HAP-1 (cell line): Measurements from ENCODE around the gene USP22.

ENCODE experiments used
- DNase-seq, 2 experiments: peaks; one replicate each; pipeline ENCODE4 v3.0.0-alpha.2; 2016 to 2020; ENCODE audit warnings: low spot score in 2 of 2
- H3K27me3 ChIP-seq: fragments of 250-450 bp; sonication (Bioruptor Pico); 2 replicates; pipeline ENCODE4 v1.5.1; 2020; ENCODE audit warnings: low read depth, mild to moderate bottlenecking, moderate library complexity
- H3K36me3 ChIP-seq: fragments of 250-450 bp; sonication (Bioruptor Pico); replicated peaks from 2 replicates; pipeline ENCODE4 v1.5.1; 2020; ENCODE audit warnings: mild to moderate bottlenecking
- H3K4me1 ChIP-seq: fragments of 250-450 bp; sonication (Bioruptor Pico); 2 replicates; pipeline ENCODE4 v1.5.1; 2020; ENCODE audit warnings: mild to moderate bottlenecking
- H3K4me3 ChIP-seq: fragments of 250-450 bp; sonication (Bioruptor Pico); 2 replicates; pipeline ENCODE4 v1.5.1; 2020; ENCODE audit warnings: mild to moderate bottlenecking, moderate library complexity
- H3K9me3 ChIP-seq: fragments of 250-450 bp; sonication (Bioruptor Pico); 2 replicates; pipeline ENCODE4 v1.5.1; 2020; ENCODE audit warnings: mild to moderate bottlenecking, moderate library complexity
- in situ Hi-C: fragments of 300-500 bp; cut with MboI; formaldehyde crosslinking; loops from 3 replicates; pipeline ENCODE4 v1.14.3; 2020; ENCODE audit warnings: low sequenced_read_pairs, inconsistent platforms, mixed read lengths

Gene USP22

GRCh38 chr17:21039839-21040575, 2.8 kb downstream of the USP22 start:
- Histone ChIP-seq H3K4me1 (peaks cover 44% of the 10 kb centered on the region), H3K36me3 (peaks cover 40% of the 10 kb centered on the region), H3K4me3 (peak overlapping the region; percentile 86), H3K27me3 (no peaks in the 10 kb centered on the region), H3K9me3 (no peaks in the 10 kb centered on the region)
- in situ Hi-C loops: no loop called here
- DNase-seq: peak; percentile 61 to 67

DNA sequence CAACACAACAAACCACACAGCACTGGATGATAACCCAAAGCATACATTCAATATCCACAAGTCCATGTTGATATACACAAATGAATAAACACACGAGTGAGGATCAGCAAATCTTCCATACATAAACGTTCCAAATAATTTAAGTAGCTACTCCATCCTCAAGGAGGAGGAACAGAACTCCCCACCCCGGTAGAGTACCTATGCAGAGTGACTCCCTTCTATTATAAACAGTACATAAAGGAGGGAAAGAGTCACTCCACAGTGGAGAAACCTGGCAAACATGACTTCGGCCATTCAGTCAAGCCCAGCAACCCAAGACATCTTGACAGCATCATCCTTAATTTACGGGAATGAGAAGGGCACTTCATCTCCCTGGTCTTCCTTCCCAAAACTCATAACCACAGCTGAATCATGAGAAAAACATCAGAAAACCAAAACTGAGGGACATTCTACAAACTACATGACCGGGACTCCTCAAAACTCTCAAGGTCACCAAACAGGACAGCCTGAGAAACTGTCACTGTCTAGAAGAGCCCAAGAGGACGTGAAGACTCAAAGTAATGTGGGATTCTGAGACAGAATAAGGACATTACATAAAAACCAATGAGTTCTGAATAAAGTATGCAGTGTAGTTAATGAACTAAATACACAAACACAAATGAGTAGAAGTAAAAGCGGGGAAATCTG, 5.6 kb downstream of the USP22 start:
- no peaks in the 10 kb centered on the region for H3K27me3 ChIP-seq
- in situ Hi-C loops: no loop called here
- peaks cover 35% of the 10 kb centered on the region for H3K4me1 ChIP-seq
- no peak overlapping the region for H3K4me3 ChIP-seq
- peaks cover 40% of the 10 kb centered on the region for H3K36me3 ChIP-seq
- no peaks in the 10 kb centered on the region for H3K9me3 ChIP-seq
- DNase-seq: no peak

DNA sequence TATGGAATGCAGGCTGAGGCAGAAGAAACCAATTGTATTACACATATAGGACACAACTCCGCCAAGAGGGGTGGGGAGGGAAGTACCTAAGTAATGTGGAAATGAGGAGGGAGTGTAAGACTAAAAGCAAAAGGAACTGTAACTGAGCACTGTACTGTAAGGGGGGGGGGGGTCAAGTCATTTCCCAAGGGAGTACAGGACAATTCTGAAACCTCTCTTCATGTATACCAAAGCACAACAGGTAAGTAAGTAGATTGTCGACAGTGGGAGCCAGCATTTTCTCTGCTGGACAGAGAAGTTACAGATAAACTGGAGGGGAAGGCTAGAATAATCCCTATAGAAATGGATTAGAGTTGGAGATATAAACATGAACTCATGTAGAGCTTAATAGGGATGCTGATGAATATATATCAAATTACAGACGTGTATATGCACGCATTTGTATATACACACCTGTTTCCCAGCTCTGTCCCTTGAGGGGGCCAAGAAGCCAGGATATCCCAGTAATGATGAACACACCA, 6.4 kb downstream of the USP22 start:
- H3K4me3 ChIP-seq: no peak overlapping the region
- no peaks in the 10 kb centered on the region for H3K27me3 ChIP-seq
- peaks cover 35% of the 10 kb centered on the region for H3K4me1 ChIP-seq
- in situ Hi-C loops: no loop called here
- no peak for DNase-seq
- peaks cover 40% of the 10 kb centered on the region for H3K36me3 ChIP-seq
- H3K9me3 ChIP-seq: no peaks in the 10 kb centered on the region

- no peaks in the 10 kb centered on the region for H3K9me3 ChIP-seq
- in situ Hi-C loops: no loop called here
- no peak overlapping the region for H3K4me3 ChIP-seq
- H3K36me3 ChIP-seq: peaks cover 43% of the 10 kb centered on the region
- H3K27me3 ChIP-seq: no peaks in the 10 kb centered on the region
- H3K4me1 ChIP-seq: peaks cover 35% of the 10 kb centered on the region
- DNase-seq: no peak
Measured at GRCh38 chr17:21035406-21035805, 7.4 kb downstream of the USP22 start.

DNA sequence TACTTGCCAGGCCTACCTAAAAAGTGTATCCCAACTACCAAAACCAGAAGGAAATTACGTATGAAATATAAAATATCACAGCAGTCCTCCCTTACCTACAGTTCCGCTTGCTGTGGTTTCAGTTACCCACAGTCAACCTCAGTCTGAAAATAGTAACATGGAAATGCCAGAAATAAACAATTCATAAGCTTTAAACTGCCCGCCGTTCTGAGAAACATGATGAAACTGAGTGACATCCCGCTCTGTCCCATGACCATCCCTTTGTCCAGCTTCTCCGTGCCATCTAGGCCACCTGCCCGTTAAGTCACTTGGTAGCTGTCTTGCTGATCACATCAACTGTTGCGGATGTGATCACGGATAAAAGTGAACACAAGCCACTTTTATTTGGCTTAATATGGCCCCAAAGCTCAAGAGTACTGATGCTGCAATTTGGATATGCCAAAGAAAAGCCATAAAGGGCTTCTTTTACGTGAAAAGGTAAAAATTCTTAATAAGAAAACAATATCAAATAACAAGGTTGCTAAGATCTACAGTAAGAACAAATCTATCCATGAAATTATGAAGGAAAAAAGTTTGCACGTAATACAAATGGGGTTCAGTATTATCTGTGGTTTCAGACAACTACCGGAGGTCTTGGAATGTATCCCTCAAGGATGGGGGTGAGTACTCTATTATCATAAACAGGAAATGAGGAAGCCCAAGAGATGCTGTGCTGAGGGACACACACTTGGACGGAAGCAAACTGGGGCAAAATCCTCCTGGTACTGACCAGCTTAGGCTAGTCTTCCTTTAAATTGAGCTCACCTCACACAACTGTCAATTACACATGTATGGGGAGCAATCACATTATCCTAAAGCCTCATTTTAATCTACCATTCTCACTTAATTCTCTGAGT, 8.2 kb downstream of the USP22 start:
- Histone ChIP-seq H3K9me3 (no peaks in the 10 kb centered on the region), H3K27me3 (no peaks in the 10 kb centered on the region), H3K4me1 (peaks cover 27% of the 10 kb centered on the region), H3K36me3 (peaks cover 37% of the 10 kb centered on the region), H3K4me3 (no peak overlapping the region)
- DNase-seq: no peak
- in situ Hi-C loops: no loop called here

GRCh38 chr17:21033350-21033749, 9.5 kb downstream of the USP22 start:
- peaks cover 35% of the 10 kb centered on the region for H3K36me3 ChIP-seq
- H3K4me3 ChIP-seq: no peak overlapping the region
- no peak for DNase-seq
- peaks cover 24% of the 10 kb centered on the region; the same call in 1 of the 2 replicates for H3K4me1 ChIP-seq
- no peaks in the 10 kb centered on the region for H3K9me3 ChIP-seq
- H3K27me3 ChIP-seq: no peaks in the 10 kb centered on the region
- in situ Hi-C loops: no loop called here

DNA sequence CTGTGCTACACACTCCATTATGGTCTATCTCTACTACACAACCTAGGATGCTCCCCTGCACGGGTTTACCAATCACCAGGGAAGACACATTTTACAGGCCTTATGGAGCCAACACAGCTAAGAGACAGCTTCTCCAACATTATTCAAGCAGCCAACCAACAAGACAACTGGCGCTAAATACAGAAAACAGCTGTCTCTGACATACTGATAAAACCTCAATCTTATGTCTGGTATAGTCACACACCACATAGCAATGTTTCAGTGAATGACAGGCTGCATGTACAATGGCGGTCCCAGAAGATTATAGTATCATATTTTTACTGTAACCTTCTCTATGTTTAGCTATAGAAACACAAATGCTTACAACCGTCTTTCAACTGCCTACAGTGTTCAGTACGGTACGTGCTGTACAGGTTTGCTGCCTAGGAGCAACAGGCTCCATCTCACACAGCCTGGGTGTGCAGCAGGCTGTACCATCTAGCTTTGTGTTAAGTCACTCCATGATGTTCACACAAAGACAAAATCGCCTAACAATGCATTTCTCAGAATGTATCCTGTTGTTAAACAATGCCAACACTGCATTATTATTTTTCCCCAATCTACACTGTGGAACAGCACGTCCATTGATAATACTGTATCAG, 10.9 kb downstream of the USP22 start:
- in situ Hi-C loops: no loop called here
- Histone ChIP-seq H3K4me1 (peaks cover 10% of the 10 kb centered on the region; the same call in 1 of the 2 replicates), H3K9me3 (no peaks in the 10 kb centered on the region), H3K36me3 (peaks cover 35% of the 10 kb centered on the region), H3K4me3 (no peak overlapping the region), H3K27me3 (no peaks in the 10 kb centered on the region)
- DNase-seq: no peak

DNA sequence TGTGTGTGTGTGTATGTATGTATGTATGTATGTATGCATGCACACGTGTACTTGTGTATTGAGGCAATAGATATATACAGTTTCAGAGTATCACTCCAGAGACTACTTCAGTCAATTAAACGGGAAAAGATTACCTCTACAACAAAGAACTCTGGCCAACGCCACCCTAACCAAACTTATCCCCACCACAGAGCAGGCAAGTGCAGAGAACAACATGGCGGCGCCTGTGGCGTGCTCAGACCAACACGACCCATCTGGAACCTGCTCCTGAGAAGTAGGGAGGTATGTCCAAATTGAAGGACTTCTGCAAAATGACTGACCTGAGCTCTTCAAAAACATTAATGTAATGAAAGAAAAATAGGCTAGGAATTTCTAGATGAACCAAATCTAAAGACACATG, 12.4 kb downstream of the USP22 start:
- Histone ChIP-seq H3K27me3 (no peaks in the 10 kb centered on the region), H3K4me3 (no peak overlapping the region), H3K36me3 (peaks cover 42% of the 10 kb centered on the region), H3K9me3 (no peaks in the 10 kb centered on the region), H3K4me1 (peaks cover 2% of the 10 kb centered on the region; the same call in 1 of the 2 replicates)
- in situ Hi-C loops: no loop called here
- DNase-seq: no peak

DNA sequence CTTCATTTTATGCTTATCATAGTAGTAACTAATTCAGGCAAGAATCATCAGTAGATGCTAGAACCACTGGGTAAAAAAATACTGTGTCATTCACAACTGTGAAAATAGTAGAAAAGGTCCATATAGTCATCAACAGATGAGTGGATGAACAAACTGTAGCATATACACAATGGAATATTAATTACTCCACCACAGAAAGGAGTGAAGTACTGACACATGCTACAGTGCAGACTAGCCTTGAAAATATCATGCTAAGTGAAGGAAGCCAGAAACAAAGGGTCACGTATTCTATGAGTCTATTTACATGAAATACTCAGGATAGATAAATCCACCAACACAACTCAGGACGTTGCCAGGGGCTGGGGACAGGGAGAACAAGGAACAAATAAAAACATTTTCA, 13.3 kb downstream of the USP22 start:
- H3K36me3 ChIP-seq: peaks cover 50% of the 10 kb centered on the region
- in situ Hi-C loops: no loop called here

DNA sequence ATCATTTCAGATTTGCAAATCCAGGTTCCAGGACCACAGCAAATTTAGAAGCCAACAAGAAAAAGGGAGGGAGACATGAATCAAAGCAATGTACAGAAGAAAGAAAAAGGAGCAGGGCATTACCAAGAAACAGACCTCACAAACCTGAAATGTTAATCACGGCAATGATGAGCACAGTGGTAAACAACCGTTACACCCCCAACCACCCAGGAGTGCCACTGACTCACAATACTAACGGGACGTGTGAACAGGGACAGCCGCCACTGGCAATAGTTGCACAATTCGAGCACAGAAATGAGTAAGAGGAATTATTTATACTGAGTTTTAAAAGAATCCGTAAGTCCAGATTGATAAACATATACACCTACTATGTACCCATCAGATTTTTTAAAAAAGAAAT, 13.8 kb downstream of the USP22 start:
- Histone ChIP-seq H3K36me3 (peaks cover 55% of the 10 kb centered on the region), H3K4me3 (no peak overlapping the region), H3K9me3 (no peaks in the 10 kb centered on the region), H3K4me1 (no peaks in the 10 kb centered on the region), H3K27me3 (no peaks in the 10 kb centered on the region)
- no peak for DNase-seq
- in situ Hi-C loops: no loop called here

More for the DNA sequence above, 13.3 kb downstream of the USP22 start:
- no peaks in the 10 kb centered on the region for H3K9me3 ChIP-seq
- no peak overlapping the region for H3K4me3 ChIP-seq
- DNase-seq: no peak
- H3K27me3 ChIP-seq: no peaks in the 10 kb centered on the region
- no peaks in the 10 kb centered on the region for H3K4me1 ChIP-seq

DNA sequence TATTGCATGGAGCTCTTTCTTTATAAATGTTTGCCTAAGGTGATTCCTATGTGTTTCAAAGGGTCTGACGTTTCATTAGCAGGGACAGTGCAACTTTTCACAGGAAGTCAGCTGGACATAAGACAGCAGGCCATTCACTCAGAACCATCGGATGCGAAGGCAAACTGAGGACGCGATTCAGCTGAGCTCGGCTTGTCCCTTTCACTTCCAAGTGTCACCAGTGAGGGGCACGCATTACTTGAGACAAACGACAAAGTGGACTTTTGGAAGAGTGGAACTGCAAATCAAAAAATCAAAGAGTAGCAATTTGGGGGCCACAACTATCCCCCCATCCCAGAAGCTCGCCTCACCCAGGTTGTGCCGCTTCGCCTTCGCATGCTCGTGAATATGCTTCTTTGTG, 14.6 kb downstream of the USP22 start:
- Histone ChIP-seq H3K4me1 (no peaks in the 10 kb centered on the region), H3K27me3 (no peaks in the 10 kb centered on the region), H3K9me3 (no peaks in the 10 kb centered on the region), H3K36me3 (peaks cover 64% of the 10 kb centered on the region), H3K4me3 (no peak overlapping the region)
- no peak for DNase-seq
- in situ Hi-C loops: no loop called here

DNA sequence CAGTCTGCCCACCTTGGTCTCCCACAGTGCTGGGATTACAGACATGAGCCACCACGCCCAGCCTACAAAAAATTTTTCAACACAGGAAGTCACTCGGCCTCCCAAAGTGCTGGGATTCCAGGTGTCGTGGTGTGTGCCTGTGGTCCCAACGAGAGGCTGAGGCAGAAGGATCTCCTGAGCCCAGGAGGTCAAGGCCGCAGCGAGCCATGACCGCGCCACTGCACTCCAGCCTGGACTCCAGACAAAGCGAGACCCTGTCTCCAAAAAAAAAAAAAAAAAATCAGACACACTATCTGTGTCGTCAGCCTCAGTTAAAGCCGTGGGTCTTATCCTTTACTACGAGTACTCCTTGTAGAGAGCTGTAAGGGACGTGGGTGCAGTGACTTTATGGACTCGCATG, 15.8 kb downstream of the USP22 start:
- Histone ChIP-seq H3K9me3 (no peaks in the 10 kb centered on the region), H3K36me3 (peaks cover 74% of the 10 kb centered on the region), H3K27me3 (no peaks in the 10 kb centered on the region), H3K4me3 (no peak overlapping the region), H3K4me1 (no peaks in the 10 kb centered on the region)
- in situ Hi-C loops: no loop called here
- no peak for DNase-seq

DNA sequence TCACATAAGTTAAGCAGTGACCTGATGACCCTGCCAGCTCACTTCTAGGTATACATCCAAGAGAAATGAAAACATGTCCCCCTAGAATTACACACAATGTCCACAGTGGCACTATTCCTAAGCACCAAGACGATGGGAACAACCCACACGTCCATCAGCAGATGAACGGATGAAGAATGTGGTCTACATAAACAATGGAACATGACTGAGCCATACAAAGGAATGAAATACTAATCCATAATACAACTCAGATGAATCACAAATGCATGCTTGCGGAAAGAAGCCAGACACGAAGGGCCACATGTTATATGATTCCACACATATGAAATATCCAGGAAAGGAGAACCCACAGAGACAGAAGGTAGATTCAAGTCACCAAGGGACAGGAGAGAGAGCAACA, 17.4 kb downstream of the USP22 start:
- Histone ChIP-seq H3K27me3 (no peaks in the 10 kb centered on the region), H3K4me1 (no peaks in the 10 kb centered on the region), H3K9me3 (no peaks in the 10 kb centered on the region), H3K36me3 (peaks cover 88% of the 10 kb centered on the region), H3K4me3 (no peak overlapping the region)
- no peak for DNase-seq
- in situ Hi-C loops: no loop called here
